ENCODE measurements around the gene DLEC1.

The DLEC1 gene

DNA sequence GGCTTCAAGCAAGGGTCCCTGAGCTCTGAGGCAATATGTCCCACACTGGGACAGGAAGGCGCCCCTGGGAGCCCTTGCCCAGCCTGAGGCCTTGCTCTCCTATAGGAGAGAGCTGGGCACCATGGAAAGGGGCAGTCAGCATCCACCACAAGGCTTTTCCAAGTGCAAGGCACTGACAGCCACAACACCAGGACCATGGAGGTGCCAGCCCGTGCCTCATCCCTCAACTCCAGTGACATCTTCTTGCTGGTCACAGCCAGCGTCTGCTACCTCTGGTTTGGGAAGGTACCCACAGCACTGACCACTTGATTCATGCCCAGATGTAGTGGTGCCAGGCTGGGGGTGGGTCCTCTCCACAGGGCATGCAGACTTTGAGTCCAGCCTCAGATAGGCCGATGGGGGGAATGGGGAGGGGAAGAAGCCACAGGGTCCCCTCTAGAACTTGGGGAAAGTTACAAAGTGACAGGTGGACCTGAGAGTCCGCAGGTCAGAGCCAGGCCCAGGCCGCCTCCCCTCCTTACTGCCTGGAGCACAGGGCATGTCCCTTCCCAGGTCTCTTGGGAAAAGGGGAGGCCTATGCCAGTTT lies 36.6 kb upstream of the DLEC1 start:
- DNase-seq (ENCODE audit: low spot score), result no peak

- DNase-seq (ENCODE audit: low spot score), result no peak
Observed at GRCh38 chr3:38002940-38003339, 36.1 kb upstream of the DLEC1 start.

- DNase-seq (ENCODE audit: low spot score), result peak; percentile 84
Observed at GRCh38 chr3:38003371-38003816, 35.6 kb upstream of the DLEC1 start.

- no peak for DNase-seq (ENCODE audit: low spot score)
Observed at GRCh38 chr3:38003817-38004414, 35.1 kb upstream of the DLEC1 start.

GRCh38 chr3:38004415-38005075 lies 34.5 kb upstream of the DLEC1 start:
- peak; percentile 65 for DNase-seq (ENCODE audit: low spot score)

DNA sequence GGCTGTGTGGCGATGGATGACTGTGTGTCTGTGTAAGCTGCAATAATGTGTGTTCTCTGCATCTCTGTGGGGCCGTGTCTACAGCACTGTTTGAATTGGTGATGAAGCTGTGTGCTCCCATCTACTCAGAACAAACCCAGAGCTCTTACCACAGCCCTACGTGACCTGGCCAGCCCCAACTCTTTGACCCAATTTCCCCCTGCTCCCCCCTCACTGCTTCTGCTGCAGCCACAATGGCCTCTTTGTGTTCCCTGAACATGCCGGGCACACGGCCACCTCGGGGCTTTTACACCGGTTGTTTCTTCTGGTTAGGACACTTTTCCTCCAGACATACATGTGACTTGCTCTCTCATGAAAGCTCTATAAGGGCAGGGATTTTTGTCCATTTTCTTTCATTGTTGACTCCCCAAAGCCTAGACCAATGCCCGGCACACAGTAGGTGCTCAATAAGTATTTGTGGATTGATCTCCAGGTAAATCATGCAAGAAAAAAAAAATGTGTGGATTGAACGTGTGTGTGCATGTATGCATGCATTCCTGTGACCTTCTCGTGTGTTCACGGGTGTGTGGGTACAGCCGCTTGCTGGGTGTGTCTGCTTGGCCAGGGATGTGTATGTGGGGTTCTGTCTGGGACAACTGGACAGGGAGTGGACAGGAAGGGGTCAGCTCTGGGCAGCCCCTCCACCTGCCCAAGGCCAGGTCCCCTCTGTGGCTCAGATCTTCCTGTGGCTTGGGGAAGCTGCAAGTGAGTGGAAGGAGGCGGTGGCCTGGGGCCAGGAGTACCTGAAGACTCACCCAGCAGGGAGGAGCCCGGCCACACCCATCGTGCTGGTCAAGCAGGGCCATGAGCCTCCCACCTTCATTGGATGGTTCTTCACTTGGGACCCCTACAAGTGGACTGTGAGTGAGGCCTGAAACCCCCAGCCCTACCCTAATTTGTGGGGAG lies 33.7 kb upstream of the DLEC1 start:
- no peak for DNase-seq (ENCODE audit: low spot score)

- no peak for DNase-seq (ENCODE audit: low spot score)
Observed at GRCh38 chr3:38006031-38006430, 33.0 kb upstream of the DLEC1 start.

DNA sequence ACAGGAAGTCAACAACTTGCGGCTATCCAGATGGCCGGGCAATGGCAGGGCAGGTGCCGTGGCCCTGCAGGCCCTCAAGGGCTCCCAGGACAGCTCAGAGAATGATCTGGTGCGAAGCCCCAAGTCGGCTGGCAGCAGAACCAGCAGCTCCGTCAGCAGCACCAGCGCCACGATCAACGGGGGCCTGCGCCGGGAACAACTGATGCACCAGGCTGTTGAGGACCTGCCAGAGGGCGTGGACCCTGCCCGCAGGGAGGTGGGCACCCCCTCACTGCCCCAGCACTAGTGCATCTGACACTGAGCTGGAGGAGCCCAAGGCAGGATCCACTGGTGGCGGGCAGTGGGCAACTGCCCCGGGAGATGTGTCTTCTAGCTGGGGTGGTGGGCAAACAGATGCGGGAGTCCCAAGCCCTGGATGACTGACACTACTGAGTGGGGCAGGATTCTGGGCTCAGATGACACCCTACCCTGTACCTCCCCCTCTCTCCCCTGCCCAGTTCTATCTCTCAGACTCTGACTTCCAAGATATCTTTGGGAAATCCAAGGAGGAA lies 32.5 kb upstream of the DLEC1 start:
- DNase-seq (ENCODE audit: low spot score), result no peak

GRCh38 chr3:38007754-38008090 lies 31.3 kb upstream of the DLEC1 start:
- DNase-seq (ENCODE audit: low spot score), result no peak

DNA sequence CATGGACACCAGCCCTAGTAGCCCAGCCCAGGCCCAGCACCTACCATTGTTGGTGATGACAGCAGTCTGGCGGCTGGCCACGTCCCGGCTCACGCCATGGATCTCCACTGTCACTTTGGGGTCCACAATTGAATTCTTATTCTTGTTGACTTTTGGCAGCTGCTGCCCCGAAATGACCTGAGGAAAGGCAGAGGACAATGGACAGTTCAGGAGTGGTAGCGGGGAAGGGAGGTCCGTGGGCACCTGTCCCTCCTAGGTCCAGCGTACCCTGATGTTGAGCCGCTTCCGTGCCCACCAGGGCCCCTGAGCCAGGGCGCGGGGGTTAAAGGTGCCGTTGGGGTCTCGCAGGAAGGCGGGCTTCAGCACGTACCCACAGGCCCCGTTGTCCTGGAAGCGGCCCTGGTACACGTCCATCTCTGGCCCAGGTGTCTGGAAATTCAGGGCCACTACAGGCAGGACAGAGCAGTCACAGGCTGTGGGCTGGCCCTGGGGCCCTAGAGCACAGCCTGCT lies 30.8 kb upstream of the DLEC1 start:
- no peak for DNase-seq (ENCODE audit: low spot score)

- no peak for DNase-seq (ENCODE audit: low spot score)
Observed at GRCh38 chr3:38008971-38009580, 29.9 kb upstream of the DLEC1 start.

DNA sequence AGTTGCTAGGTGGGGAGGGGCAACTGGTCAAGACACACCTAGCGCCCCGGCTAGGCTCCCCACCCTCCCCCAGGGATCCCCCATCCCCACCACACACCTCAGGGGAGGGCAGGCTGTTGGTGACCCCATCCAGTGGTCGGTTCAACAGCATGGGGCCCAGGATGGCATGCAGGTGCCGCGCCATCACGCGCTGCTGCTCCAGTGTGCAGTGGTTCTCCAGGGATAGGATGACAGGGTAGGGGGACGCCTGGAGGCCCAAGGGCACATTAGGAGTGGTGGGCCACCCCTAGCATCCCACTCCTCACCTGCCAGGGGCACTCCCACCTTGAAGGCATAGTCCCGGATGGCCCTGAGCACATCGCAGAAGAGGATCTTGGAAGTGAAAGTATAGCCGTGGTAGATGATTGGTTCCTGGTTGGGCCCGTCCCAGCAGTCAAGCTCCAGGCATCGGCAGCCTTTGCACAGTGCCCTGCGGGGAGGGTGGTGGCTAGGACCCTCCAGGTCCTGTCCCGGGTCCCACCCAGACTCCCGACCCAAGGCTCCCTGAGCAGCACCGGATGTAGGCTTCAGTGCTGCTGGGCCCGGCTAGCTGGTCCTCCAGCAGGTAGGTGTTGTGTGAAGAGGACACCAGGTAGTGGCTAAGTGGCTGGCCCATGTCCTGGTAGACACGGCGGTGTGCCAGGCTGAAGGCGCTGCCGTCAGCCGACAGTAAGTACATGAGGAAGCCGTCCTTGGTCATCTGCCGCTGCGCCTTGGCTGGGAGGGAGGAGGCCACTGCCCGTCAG lies 29.0 kb upstream of the DLEC1 start:
- DNase-seq (ENCODE audit: low spot score), result no peak

- DNase-seq (ENCODE audit: low spot score), result no peak
Observed at GRCh38 chr3:38011111-38011510, 27.9 kb upstream of the DLEC1 start.

DNA sequence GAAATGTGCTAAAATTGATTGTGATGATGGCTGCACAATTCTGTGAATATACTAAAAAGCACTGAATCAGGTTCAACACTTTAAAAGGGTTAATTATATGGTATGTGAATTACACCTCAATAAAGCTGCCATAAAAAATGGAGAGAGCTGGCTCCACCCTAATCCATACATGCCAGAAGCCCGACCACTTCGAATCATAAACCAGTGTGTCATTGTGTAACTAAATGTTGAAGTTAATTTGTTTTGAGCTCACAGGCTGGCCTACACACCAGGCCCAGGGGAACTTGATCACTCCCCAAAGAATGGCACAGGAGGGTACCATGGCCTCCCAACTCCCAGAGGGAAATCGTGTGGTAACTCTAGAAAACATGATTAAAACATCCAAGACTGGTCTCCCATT lies 23.5 kb upstream of the DLEC1 start:
- DNase-seq (ENCODE audit: low spot score), result no peak

DNA sequence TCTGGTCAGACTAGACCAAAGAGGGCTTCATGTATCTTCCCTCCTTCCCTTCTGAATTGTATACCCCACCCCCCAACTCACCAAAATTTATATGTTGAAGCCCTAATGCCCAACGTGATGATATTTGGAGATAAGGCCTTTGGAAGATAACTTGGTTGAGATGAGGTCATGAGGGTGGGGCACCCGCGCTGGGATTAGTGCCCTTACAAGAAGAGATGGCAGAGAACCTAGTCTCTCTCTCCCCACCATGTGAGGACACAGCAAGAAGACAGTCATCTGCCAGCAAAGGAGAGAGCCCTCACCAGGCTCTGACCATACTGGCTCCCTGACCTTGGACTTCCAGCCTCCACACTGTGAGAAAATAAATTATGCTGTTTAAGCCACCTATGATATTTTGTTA lies 23.0 kb upstream of the DLEC1 start:
- no peak for DNase-seq (ENCODE audit: low spot score)

- DNase-seq (ENCODE audit: low spot score), result no peak
Observed at GRCh38 chr3:38016410-38016809, 22.6 kb upstream of the DLEC1 start.

GRCh38 chr3:38016847-38017444 lies 22.1 kb upstream of the DLEC1 start:
- no peak for DNase-seq (ENCODE audit: low spot score)

DNA sequence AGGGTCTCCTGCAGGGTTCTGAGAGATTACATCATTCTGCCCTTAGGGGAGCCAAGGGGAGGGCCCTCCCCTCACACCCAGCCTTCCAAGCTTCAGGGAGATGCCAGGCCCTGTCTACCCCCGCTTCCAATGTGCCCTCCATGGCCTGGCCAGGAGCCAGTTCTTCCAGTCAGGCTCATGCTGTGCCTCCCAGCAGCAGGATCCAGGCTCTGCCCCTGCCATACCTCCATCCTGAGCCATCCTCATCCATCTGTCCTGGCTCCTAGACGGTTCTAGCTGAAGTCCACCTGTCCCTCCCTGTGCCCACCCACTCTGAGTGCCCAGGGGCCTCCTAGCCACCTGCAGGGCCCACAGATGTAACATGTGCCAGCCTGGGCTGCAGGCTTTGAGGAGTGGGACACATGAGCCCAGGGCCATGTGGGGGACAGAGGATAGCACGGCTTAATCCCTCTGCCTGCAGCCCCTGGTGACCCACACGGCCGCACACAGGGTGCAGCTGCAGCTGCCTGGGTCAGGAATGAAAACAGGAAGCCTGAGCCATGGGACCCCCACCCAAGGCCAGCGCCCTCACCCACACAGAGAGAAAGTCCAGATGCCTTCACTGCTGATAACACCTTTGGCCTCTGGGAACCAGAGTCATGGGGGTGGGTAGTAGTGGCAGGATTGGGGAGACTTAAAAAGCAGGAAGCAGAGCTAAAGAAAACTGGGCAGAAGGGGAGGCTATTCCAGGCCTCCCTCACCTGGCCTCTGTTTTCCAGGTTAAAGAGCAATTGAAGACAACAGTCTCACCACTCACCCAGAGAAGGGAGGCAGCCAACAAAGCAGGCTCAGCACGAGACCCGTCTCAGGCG lies 21.3 kb upstream of the DLEC1 start:
- no peak for DNase-seq (ENCODE audit: low spot score)
